GM12874 (cell line): ENCODE measurements around the gene SPAG16.

Experiments used
- CTCF ChIP-seq: IDR thresholded peaks from 2 replicates; pipeline ENCODE4 v1.5.1; 2011; ENCODE audit warnings: low read depth, mild to moderate bottlenecking, control low read depth, low read length, moderate library complexity; ENCODE audit not compliant: insufficient read depth

SPAG16 gene

GRCh38 chr2:213524164-213524563 lies 239.9 kb downstream of the SPAG16 start:
- no peak for TF ChIP-seq CTCF

DNA sequence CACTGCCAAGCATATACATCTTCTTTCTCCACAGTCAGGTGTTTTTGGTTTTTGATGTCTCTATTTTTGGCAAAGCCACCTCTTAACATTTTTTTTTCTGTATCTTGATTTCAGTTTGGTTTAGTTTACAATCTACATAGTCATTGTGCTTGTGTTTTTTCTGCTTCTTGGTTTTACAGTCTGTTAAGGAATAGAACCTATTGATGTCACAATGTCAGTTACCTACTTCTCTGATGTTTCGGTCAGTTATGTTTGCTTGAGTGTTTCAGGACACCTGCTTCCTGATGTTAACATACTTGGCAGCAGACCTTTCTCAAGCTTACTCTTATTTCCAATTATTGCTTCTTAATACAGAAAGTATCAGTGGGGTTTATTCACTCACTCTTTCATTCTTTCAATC lies 253.3 kb downstream of the SPAG16 start:
- no peak for TF ChIP-seq CTCF

- no peak for TF ChIP-seq CTCF
These were observed 260.7 kb downstream of the SPAG16 start for GRCh38 chr2:213544940-213545339.

- TF ChIP-seq CTCF = no peak
These were observed 261.2 kb downstream of the SPAG16 start for GRCh38 chr2:213545481-213545880.

GRCh38 chr2:213545964-213546475 lies 261.8 kb downstream of the SPAG16 start:
- TF ChIP-seq CTCF = no peak

DNA sequence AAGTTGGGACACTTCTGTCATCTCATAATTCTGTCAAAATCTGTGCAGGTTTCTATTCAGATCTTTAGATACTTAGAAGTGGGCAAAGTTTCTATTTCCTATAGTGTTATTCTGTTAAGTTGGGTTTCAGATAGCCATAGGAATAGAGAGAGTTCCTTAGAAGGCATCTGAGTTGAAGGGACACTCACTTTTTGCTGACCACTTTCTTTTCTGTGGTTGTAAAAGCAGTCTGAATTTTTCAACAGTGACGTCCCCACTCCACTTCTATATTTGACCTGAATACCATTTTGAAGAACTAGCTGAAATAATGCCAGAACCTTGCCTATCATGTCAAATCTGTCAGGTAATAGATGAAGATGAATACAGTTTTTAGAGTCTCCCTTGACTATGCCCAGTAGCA lies 267.3 kb downstream of the SPAG16 start:
- no peak for TF ChIP-seq CTCF

DNA sequence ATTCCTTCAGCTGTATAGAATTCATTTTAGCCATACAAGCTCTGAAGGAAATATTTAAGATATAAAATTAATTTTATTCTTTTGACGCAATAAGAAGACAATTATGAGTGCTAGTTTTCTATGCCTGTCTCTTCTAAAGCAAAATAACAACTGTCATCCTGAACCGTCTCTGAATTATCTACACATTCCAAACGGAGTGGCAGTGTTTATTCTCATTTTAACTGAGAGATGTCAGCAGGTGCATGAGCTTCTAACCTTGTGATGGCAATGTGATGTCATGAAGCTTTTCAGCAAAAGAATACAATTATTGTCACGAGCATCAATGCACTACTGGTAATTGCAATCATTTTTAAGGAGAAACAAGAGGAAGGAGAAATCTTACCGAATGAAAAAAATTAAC lies 274.8 kb downstream of the SPAG16 start:
- no peak for TF ChIP-seq CTCF

DNA sequence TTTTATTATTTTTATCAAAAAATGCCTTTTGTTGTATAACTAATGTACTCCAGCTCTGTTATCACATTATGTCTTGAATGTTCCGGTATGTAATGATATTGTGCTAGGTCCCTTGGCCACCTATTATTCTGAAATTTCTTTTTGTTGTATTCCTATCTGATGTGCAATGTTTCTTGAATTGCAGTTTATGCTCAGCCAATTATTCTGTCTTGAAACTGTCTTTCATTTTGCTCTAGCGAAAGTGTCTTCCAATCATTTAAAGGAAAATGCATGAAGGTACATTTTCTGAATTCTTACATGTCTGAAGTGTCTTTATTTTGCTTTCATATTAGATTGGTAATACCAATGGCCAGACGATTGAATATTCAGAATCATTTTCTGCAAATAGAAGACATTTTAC lies 277.5 kb downstream of the SPAG16 start:
- TF ChIP-seq CTCF = no peak
